Measurements from ENCODE around the gene DDX27. TPM values are rescaled to one million over a fixed set of nuclear protein-coding genes. Genes with fewer than 3 reads are reported as not detected.

The DDX27 gene
- total and polyA plus RNA-seq, 2 of the 13 experiments (the other 11 are each of a cell fraction or from before 2014, with no cell fraction given) = 42.6 to 72.8 TPM

DNA sequence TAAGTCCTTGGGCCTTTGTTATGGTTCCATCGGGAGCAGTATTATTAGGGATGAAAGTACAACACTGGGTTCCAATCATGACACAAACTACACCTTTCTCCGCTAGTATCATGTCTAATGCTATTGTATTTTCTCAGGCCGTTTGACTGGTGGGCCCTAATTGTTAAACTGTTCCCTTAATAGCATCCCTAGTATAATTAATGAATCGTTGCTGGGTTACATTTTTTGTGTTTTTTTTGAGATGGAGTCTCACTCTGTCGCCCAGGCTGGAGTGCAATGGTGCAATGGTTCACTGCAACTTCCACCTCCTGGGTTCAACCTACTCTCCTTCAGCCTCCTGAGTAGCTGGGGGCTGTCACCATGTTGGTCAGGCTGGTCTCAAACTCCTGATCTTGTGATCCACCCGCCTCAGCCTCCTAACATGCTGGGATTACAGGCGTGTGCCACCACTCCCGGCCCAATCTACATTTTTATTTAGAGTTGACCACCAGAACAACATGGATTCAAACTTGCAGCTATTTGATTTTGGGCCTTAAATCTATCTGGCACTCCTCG, 62.8 kb downstream of the DDX27 start:
- CTCF ChIA-PET (ENCODE audit: low intra/inter-chr PET ratio, low total read pairs) = no interaction called here
- Histone ChIP-seq H3K4me3 (replicated peaks in 1 of 3; ENCODE audit: insufficient read depth in 1 of 3, low read depth in 2 of 3, low read length in 3 of 3) (peak overlapping the region; percentile 91 to 98 (median 93)), H3K4me2 (ENCODE audit: low read depth, low read length) (peak overlapping the region; percentile 96), H3K9ac (ENCODE audit: insufficient read depth, low read depth, low read length) (peak overlapping the region; percentile 99), H2AFZ (ENCODE audit: low read length) (no peak overlapping the region), H3K9me3 (ENCODE audit: low read length) (no peaks in the 10 kb centered on the region), H3K4me1 (ENCODE audit: insufficient read depth, low read length) (peaks cover 74% of the 10 kb centered on the region), H3K79me2 (ENCODE audit: insufficient read depth, low read length) (peaks cover 91% of the 10 kb centered on the region), H3K27me3 (ENCODE audit: control insufficient read depth in 1 of 2, insufficient read depth in 2 of 2, low read length in 2 of 2) (peaks cover 0 to 4% of the 10 kb centered on the region in 2 experiments; a peak in 1 of 5 replicates), H3K27ac (ENCODE audit: extremely low read length, insufficient read depth, low read length) (peak overlapping the region; percentile 91), H3K36me3 (replicated peaks in 1 of 2; ENCODE audit: control insufficient read depth in 1 of 2, insufficient read depth in 2 of 2, low read length in 2 of 2) (peaks cover 47 to 73% of the 10 kb centered on the region in 2 experiments), H4K20me1 (ENCODE audit: insufficient read depth, low read length) (peaks cover 84% of the 10 kb centered on the region)
- ATAC-seq = no peak
- POLR2A ChIA-PET = interaction anchor here (0.9 to 6.0 kb wide), 5 partner anchors 9 to 634 kb away, joined by 3 to 46 read pairs (median 4); no protein-coding TSS in a partner anchor
- no peak for DNase-seq (ENCODE audit: low spot score)
- in situ Hi-C loops (cut with HindIII; ENCODE audit: extremely low pct_ligation_motif_present, low pct_unique_long_range_greater_than_20kb) = no loop called here
- intact Hi-C loops (cut with micrococcal nuclease; ENCODE audit: unreplicated experiment) = no loop called here
- WGBS (ENCODE audit: low lambda C conversion rate) = 47% methylated on average over 9 of the region's 9 CpGs
- no TSS peak for BruUV-seq (replicated peaks)
- no peak for FAIRE-seq
- TF ChIP-seq, protein P1, sequence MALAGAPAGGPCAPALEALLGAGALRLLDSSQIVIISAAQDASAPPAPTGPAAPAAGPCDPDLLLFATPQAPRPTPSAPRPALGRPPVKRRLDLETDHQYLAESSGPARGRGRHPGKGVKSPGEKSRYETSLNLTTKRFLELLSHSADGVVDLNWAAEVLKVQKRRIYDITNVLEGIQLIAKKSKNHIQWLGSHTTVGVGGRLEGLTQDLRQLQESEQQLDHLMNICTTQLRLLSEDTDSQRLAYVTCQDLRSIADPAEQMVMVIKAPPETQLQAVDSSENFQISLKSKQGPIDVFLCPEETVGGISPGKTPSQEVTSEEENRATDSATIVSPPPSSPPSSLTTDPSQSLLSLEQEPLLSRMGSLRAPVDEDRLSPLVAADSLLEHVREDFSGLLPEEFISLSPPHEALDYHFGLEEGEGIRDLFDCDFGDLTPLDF (CRISPR knock-in tag; IDR thresholded peaks at IDR 0.05) = no peak
- TF ChIP-seq HDAC6 (IDR thresholded peaks at IDR 0.05; ENCODE audit: low read depth, low read length) (no peak), DNMT3B (CRISPR knock-in tag; conservative IDR thresholded peaks at IDR 0.05) (no peak), CBFB (CRISPR knock-in tag; IDR thresholded peaks at IDR 0.05) (0 out of 2 replicates have a peak, but pooled peaks have one; percentile 32), RBM22 (optimal IDR thresholded peaks at IDR 0.05; ENCODE audit: low read length) (no peak), AGO2 (optimal IDR thresholded peaks at IDR 0.05; ENCODE audit: low read depth, low read length) (peak; percentile 84), CEBPG (CRISPR knock-in tag; IDR thresholded peaks at IDR 0.05) (0 out of 2 replicates have a peak, but pooled peaks have one; percentile 6), ZKSCAN8 (CRISPR knock-in tag; IDR thresholded peaks at IDR 0.05; ENCODE audit: borderline replicate concordance) (no peak), ZSCAN20 (CRISPR knock-in tag; IDR thresholded peaks at IDR 0.05; ENCODE audit: borderline replicate concordance) (no peak), RFXANK (CRISPR knock-in tag; IDR thresholded peaks at IDR 0.05) (no peak), ZNF766 (CRISPR knock-in tag; IDR thresholded peaks at IDR 0.05; ENCODE audit: borderline replicate concordance) (no peak), ZNF780A (CRISPR knock-in tag; IDR thresholded peaks at IDR 0.05) (0 out of 2 replicates have a peak, but pooled peaks have one; percentile 13), ZFP36L1 (CRISPR knock-in tag; IDR thresholded peaks at IDR 0.05) (no peak), FOXK1 (CRISPR knock-in tag; IDR thresholded peaks at IDR 0.05; ENCODE audit: borderline replicate concordance, low read depth) (no peak), ARNT2 (CRISPR knock-in tag; IDR thresholded peaks at IDR 0.05; ENCODE audit: low read depth) (0 out of 2 replicates have a peak, but pooled peaks have one; percentile 62), KLF9 (CRISPR knock-in tag; IDR thresholded peaks at IDR 0.05; ENCODE audit: low read depth) (no peak), ZKSCAN5 (CRISPR knock-in tag; IDR thresholded peaks at IDR 0.05) (no peak)
- TF ChIP-seq, protein P2, sequence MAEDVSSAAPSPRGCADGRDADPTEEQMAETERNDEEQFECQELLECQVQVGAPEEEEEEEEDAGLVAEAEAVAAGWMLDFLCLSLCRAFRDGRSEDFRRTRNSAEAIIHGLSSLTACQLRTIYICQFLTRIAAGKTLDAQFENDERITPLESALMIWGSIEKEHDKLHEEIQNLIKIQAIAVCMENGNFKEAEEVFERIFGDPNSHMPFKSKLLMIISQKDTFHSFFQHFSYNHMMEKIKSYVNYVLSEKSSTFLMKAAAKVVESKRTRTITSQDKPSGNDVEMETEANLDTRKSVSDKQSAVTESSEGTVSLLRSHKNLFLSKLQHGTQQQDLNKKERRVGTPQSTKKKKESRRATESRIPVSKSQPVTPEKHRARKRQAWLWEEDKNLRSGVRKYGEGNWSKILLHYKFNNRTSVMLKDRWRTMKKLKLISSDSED (CRISPR knock-in tag; IDR thresholded peaks at IDR 0.05) = no peak
- TF ChIP-seq, protein P3, sequence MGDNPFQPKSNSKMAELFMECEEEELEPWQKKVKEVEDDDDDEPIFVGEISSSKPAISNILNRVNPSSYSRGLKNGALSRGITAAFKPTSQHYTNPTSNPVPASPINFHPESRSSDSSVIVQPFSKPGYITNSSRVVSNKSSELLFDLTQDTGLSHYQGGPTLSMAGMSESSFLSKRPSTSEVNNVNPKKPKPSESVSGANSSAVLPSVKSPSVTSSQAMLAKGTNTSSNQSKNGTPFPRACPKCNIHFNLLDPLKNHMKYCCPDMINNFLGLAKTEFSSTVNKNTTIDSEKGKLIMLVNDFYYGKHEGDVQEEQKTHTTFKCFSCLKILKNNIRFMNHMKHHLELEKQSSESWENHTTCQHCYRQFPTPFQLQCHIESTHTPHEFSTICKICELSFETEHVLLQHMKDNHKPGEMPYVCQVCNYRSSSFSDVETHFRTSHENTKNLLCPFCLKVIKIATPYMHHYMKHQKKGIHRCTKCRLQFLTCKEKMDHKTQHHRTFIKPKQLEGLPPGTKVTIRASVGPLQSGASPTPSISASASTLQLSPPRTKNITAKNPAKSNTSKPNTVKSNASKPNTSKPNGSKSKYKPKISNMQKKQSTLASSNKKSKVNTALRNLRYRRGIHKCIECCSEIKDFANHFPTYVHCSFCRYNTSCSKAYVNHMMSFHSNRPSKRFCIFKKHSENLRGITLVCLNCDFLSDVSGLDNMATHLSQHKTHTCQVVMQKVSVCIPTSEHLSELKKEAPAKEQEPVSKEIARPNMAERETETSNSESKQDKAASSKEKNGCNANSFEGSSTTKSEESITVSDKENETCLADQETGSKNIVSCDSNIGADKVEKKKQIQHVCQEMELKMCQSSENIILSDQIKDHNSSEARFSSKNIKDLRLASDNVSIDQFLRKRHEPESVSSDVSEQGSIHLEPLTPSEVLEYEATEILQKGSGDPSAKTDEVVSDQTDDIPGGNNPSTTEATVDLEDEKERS (CRISPR knock-in tag; IDR thresholded peaks at IDR 0.05) = no peak
- TF ChIP-seq, protein P4, sequence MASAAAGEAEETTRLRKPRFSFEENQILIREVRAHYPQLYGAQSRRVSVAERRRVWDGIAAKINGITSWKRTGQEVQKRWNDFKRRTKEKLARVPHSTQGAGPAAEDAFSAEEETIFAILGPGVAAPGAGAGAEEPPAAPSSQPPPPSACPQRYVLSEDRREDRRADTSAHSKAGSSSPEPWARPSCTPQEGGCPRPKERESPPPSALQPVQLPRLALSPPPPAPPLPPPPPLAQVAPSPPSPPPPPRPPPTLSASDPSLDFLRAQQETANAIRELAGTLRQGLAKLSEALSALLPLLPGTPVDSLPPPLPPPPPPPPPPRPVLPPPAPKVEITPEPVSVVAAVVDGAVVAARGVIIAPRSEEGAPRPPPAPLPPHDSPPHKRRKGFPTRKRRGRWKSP (CRISPR knock-in tag; IDR thresholded peaks at IDR 0.05) = no peak
